ENCODE measurements around the gene FUZ. TPM values are rescaled to one million over a fixed set of nuclear protein-coding genes. Genes with fewer than 3 reads are reported as not detected.

FUZ gene
- polyA plus RNA-seq, 1 donor from 2014 or later: 35.4 TPM

DNA sequence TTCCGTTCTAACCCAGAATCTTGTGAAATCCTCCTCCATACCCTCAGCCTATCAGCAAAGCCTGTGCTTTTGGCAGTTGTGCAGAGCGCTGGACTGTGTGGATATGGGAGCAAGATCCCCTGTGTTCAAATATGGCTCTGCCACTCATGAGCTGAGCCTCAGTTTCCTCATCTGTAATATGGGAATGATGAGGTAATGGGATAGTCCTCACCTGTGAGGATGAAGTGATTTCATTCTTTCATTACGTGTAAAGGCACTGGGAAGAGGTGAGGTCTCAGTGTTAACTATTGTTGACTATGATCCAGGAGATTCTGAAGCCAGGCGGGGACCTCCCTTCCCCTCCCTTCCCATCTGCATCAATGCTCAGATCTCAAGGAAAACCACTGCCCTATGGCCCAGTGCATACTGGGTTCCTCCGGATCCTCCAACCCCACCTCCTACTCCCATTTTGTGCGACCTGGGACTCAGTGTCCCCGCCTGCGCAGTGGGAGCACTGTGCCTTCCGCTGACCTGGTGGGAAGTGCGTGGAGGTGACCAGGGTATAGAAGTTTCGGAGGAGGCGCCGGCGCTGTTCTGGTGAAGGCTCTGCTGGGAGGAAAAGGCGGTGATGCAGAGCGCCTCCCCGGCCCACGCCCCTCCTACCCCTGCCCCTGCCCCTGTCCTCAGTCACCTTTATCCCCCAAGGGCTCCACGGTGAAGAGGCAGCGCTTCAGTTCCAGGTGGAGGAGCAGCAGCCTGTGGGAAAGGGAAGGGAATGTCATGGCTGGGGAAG is 5.0 kb downstream of the FUZ start:
- no peaks in the 10 kb centered on the region for H3K36me3 ChIP-seq (ENCODE audit: insufficient read depth, low read length)

DNA sequence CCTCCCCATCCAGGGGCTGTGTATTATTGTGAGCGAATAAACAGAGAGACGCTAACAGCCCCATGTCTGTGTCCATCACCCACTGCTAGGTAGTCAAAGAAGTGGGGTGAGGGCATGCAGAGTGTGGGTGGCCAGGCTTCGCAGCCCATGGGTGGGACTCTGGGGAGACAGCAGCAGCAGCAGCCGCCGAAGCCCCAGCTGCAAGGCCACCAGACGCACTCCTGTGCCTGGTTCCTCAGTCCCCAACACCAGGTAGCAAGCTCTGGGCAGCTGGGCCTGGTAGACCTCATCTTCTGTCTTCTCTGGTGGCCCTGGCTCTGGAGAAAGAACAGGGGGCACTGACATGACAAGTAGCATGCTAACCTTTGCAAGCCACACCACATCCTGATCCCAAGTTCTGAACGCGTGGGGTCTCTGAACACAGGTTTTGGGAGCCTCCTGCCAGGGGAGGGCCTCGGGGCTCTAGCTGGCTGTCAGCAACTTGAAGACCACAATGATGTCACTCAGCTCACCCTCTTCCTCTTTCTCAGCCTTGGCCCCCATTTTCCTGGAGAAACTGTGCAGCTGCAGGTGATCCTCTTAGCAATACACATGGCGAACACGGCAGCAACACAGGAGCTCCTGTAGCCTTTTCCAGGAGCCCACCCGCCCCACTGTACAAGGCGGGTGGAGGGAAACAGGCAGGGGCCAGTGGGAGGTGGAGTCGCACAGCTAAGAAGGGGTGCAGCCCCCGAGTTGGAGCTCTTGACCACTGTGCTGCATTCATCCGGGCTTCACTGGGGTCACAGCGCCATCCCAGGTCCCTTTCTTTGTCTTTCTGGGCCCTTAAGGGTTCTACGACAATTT is 5.8 kb downstream of the FUZ start:
- H3K9me2 ChIP-seq (ENCODE audit: insufficient read depth, low read length): no peaks in the 10 kb centered on the region
- no peaks in the 10 kb centered on the region for H3K27me3 ChIP-seq (ENCODE audit: insufficient read depth, low read depth, low read length)
- no peaks in the 10 kb centered on the region for H3K79me2 ChIP-seq (replicated peaks; ENCODE audit: insufficient read depth, low read length)
- no peaks in the 10 kb centered on the region for H3K9me3 ChIP-seq (ENCODE audit: low read length)
- H3K4me3 ChIP-seq (ENCODE audit: low read length): no peak overlapping the region
- no peaks in the 10 kb centered on the region for H3F3A ChIP-seq (ENCODE audit: insufficient read depth, low read length, poor library complexity, severe bottlenecking)
- H3K27ac ChIP-seq (ENCODE audit: low read length): no peak overlapping the region
- no peaks in the 10 kb centered on the region for H3K36me3 ChIP-seq (ENCODE audit: insufficient read depth, low read length)
- no peak overlapping the region for H3K4me2 ChIP-seq (ENCODE audit: low read length)
- H3K9ac ChIP-seq (ENCODE audit: low read length): no peak overlapping the region
- H2AFZ ChIP-seq (ENCODE audit: low read depth, low read length): no peak overlapping the region
- H4K20me1 ChIP-seq (ENCODE audit: insufficient read depth): no peaks in the 10 kb centered on the region
- TF ChIP-seq SMC3 (conservative IDR thresholded peaks at IDR 0.05; ENCODE audit: poor library complexity): no peak

More for the DNA sequence above, 5.0 kb downstream of the FUZ start:
- H3K4me3 ChIP-seq (ENCODE audit: low read length): peak overlapping the region; percentile 67
- TF ChIP-seq EZH2 (IDR thresholded peaks at IDR 0.05; ENCODE audit: borderline replicate concordance, insufficient read depth, low read length, poor library complexity, severe bottlenecking) (no peak), EP300 (conservative IDR thresholded peaks at IDR 0.05; ENCODE audit: poor library complexity, severe bottlenecking) (no peak), TAF1 (IDR thresholded peaks at IDR 0.05; ENCODE audit: low read depth) (no peak), SMC3 (conservative IDR thresholded peaks at IDR 0.05; ENCODE audit: poor library complexity) (no peak), MXI1 (conservative IDR thresholded peaks at IDR 0.05; ENCODE audit: poor library complexity, severe bottlenecking) (no peak), POLR2AphosphoS5 (IDR thresholded peaks at IDR 0.05) (no peak), RAD21 (conservative IDR thresholded peaks at IDR 0.05) (no peak)
- TF ChIP-seq, protein P1, sequence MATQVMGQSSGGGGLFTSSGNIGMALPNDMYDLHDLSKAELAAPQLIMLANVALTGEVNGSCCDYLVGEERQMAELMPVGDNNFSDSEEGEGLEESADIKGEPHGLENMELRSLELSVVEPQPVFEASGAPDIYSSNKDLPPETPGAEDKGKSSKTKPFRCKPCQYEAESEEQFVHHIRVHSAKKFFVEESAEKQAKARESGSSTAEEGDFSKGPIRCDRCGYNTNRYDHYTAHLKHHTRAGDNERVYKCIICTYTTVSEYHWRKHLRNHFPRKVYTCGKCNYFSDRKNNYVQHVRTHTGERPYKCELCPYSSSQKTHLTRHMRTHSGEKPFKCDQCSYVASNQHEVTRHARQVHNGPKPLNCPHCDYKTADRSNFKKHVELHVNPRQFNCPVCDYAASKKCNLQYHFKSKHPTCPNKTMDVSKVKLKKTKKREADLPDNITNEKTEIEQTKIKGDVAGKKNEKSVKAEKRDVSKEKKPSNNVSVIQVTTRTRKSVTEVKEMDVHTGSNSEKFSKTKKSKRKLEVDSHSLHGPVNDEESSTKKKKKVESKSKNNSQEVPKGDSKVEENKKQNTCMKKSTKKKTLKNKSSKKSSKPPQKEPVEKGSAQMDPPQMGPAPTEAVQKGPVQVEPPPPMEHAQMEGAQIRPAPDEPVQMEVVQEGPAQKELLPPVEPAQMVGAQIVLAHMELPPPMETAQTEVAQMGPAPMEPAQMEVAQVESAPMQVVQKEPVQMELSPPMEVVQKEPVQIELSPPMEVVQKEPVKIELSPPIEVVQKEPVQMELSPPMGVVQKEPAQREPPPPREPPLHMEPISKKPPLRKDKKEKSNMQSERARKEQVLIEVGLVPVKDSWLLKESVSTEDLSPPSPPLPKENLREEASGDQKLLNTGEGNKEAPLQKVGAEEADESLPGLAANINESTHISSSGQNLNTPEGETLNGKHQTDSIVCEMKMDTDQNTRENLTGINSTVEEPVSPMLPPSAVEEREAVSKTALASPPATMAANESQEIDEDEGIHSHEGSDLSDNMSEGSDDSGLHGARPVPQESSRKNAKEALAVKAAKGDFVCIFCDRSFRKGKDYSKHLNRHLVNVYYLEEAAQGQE (IDR thresholded peaks at IDR 0.05; ENCODE audit: borderline replicate concordance): no peak
- TF ChIP-seq, protein P2, sequence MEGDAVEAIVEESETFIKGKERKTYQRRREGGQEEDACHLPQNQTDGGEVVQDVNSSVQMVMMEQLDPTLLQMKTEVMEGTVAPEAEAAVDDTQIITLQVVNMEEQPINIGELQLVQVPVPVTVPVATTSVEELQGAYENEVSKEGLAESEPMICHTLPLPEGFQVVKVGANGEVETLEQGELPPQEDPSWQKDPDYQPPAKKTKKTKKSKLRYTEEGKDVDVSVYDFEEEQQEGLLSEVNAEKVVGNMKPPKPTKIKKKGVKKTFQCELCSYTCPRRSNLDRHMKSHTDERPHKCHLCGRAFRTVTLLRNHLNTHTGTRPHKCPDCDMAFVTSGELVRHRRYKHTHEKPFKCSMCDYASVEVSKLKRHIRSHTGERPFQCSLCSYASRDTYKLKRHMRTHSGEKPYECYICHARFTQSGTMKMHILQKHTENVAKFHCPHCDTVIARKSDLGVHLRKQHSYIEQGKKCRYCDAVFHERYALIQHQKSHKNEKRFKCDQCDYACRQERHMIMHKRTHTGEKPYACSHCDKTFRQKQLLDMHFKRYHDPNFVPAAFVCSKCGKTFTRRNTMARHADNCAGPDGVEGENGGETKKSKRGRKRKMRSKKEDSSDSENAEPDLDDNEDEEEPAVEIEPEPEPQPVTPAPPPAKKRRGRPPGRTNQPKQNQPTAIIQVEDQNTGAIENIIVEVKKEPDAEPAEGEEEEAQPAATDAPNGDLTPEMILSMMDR (IDR thresholded peaks at IDR 0.05; ENCODE audit: poor library complexity, severe bottlenecking): no peak
- H2AFZ ChIP-seq (ENCODE audit: low read depth, low read length): no peak overlapping the region
- no peaks in the 10 kb centered on the region for H3F3A ChIP-seq (ENCODE audit: insufficient read depth, low read length, poor library complexity, severe bottlenecking)
- H3K4me2 ChIP-seq (ENCODE audit: low read length): no peak overlapping the region
- no peaks in the 10 kb centered on the region for H3K27me3 ChIP-seq (ENCODE audit: insufficient read depth, low read depth, low read length)
- no peak overlapping the region for H3K27ac ChIP-seq (ENCODE audit: low read length)
- H3K9me3 ChIP-seq (ENCODE audit: low read length): no peaks in the 10 kb centered on the region
- H3K9me2 ChIP-seq (ENCODE audit: insufficient read depth, low read length): no peaks in the 10 kb centered on the region
- peak overlapping the region; percentile 62 for H3K9ac ChIP-seq (ENCODE audit: low read length)
- no peaks in the 10 kb centered on the region for H3K79me2 ChIP-seq (replicated peaks; ENCODE audit: insufficient read depth, low read length)
- no peaks in the 10 kb centered on the region for H4K20me1 ChIP-seq (ENCODE audit: insufficient read depth)

All from neural cell (in vitro differentiated cells).